Measurements from ENCODE around the gene ADRM1.

The ADRM1 gene

GRCh38 chr20:62280303-62280702 is 22.5 kb upstream of the ADRM1 start:
- DNase-seq (ENCODE audit: low spot score): no peak

GRCh38 chr20:62281161-62281933 is 21.4 kb upstream of the ADRM1 start:
- DNase-seq (ENCODE audit: low spot score): no peak

- no peak for DNase-seq (ENCODE audit: low spot score)
Observed at GRCh38 chr20:62282103-62282502, 20.7 kb upstream of the ADRM1 start.

GRCh38 chr20:62282877-62283503 is 19.8 kb upstream of the ADRM1 start:
- DNase-seq (ENCODE audit: low spot score): no peak

- no peak for DNase-seq (ENCODE audit: low spot score)
Observed at GRCh38 chr20:62284448-62284847, 18.3 kb upstream of the ADRM1 start.

GRCh38 chr20:62285151-62285550 is 17.6 kb upstream of the ADRM1 start:
- DNase-seq (ENCODE audit: low spot score): no peak

- no peak for DNase-seq (ENCODE audit: low spot score)
Observed at GRCh38 chr20:62285722-62286121, 17.1 kb upstream of the ADRM1 start.

GRCh38 chr20:62286493-62287064 is 16.2 kb upstream of the ADRM1 start:
- DNase-seq (ENCODE audit: low spot score): no peak

GRCh38 chr20:62287129-62287528 is 15.7 kb upstream of the ADRM1 start:
- no peak for DNase-seq (ENCODE audit: low spot score)

- DNase-seq (ENCODE audit: low spot score): no peak
Observed at GRCh38 chr20:62287759-62288534, 14.8 kb upstream of the ADRM1 start.

GRCh38 chr20:62288535-62289105 is 14.2 kb upstream of the ADRM1 start:
- no peak for DNase-seq (ENCODE audit: low spot score)

GRCh38 chr20:62289131-62289530 is 13.7 kb upstream of the ADRM1 start:
- DNase-seq (ENCODE audit: low spot score): no peak

GRCh38 chr20:62289898-62290297 is 12.9 kb upstream of the ADRM1 start:
- DNase-seq (ENCODE audit: low spot score): no peak

GRCh38 chr20:62291251-62292066 is 11.3 kb upstream of the ADRM1 start:
- DNase-seq (ENCODE audit: low spot score): no peak

GRCh38 chr20:62292108-62292507 is 10.7 kb upstream of the ADRM1 start:
- DNase-seq (ENCODE audit: low spot score): no peak

- no peak for DNase-seq (ENCODE audit: low spot score)
Observed at GRCh38 chr20:62293111-62293784, 9.5 kb upstream of the ADRM1 start.

- DNase-seq (ENCODE audit: low spot score): no peak
Observed at GRCh38 chr20:62293946-62294345, 8.9 kb upstream of the ADRM1 start.

- DNase-seq (ENCODE audit: low spot score): no peak
Observed at GRCh38 chr20:62294516-62294915, 8.3 kb upstream of the ADRM1 start.

- no peak for DNase-seq (ENCODE audit: low spot score)
Observed at GRCh38 chr20:62296724-62297448, 5.9 kb upstream of the ADRM1 start.
